ENCODE results near the gene ACOT11.

ACOT11 gene

GRCh38 chr1:54547601-54548388 lies at the start of gene ACOT11:
ACOT11 (plus strand) TSS chr1:54548228; CDS start chr1:54548310, 82 bp downstream.
- no peak within 1 kb of the TSS for H3K4me3 ChIP-seq (ENCODE audit: low read depth in 1 of 2, low read length in 2 of 2)
- no peaks in the 10 kb centered on the region for H3K27me3 ChIP-seq (ENCODE audit: control insufficient read depth in 1 of 2, insufficient read depth in 2 of 2, low read length in 2 of 2)
- no peak within 1 kb of the TSS for H3K9ac ChIP-seq (ENCODE audit: low read depth in 1 of 2, low read length in 2 of 2)
- H3K36me3 ChIP-seq (ENCODE audit: control insufficient read depth in 1 of 2, insufficient read depth in 2 of 2, low read length in 2 of 2): no peaks in the 10 kb centered on the region
- H3K27ac ChIP-seq (ENCODE audit: low read depth, low read length): peak within 1 kb of the TSS; percentile 36
- H3K4me1 ChIP-seq (ENCODE audit: control insufficient read depth in 1 of 2, insufficient read depth in 2 of 2, low read length in 2 of 2): peaks cover 17 to 18% of the 10 kb centered on the region in 2 donors
- H3K9me3 ChIP-seq (ENCODE audit: control insufficient read depth in 1 of 2, low read length in 2 of 2): no peaks in the 10 kb centered on the region

GRCh38 chr1:54498383-54499096 lies 49.5 kb upstream of the ACOT11 start:
- peaks cover 0 to 3% of the 10 kb centered on the region in 2 donors for H3K9me3 ChIP-seq (ENCODE audit: control insufficient read depth in 1 of 2, low read length in 2 of 2)
- peaks cover 7 to 19% of the 10 kb centered on the region in 2 donors for H3K27me3 ChIP-seq (ENCODE audit: control insufficient read depth in 1 of 2, insufficient read depth in 2 of 2, low read length in 2 of 2)
- H3K36me3 ChIP-seq (ENCODE audit: control insufficient read depth in 1 of 2, insufficient read depth in 2 of 2, low read length in 2 of 2): no peaks in the 10 kb centered on the region
- peaks cover 9% of the 10 kb centered on the region in 2 donors for H3K4me1 ChIP-seq (ENCODE audit: control insufficient read depth in 1 of 2, insufficient read depth in 2 of 2, low read length in 2 of 2)
- no peak overlapping the region for H3K9ac ChIP-seq (ENCODE audit: low read depth in 1 of 2, low read length in 2 of 2)
- no peak overlapping the region for H3K27ac ChIP-seq (ENCODE audit: low read depth, low read length)
- peak overlapping the region in 1 of 2 donors; percentile 41 for H3K4me3 ChIP-seq (ENCODE audit: low read depth in 1 of 2, low read length in 2 of 2)

DNA sequence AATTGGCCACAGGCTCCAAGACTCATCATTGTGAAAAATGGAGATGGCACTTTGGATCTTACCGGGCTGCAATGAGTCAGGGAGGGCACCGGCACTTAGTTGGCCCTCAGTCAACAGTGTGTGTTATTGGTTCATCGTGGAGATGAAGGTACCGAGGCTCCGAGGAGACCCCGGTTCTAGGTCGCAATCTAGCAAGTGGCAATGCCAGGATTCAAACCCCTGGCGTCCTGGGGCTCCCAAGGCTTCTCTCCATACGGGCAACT lies 49.0 kb upstream of the ACOT11 start:
- peaks cover 0 to 3% of the 10 kb centered on the region in 2 donors for H3K9me3 ChIP-seq (ENCODE audit: control insufficient read depth in 1 of 2, low read length in 2 of 2)
- H3K36me3 ChIP-seq (ENCODE audit: control insufficient read depth in 1 of 2, insufficient read depth in 2 of 2, low read length in 2 of 2): no peaks in the 10 kb centered on the region
- no peak overlapping the region for H3K27ac ChIP-seq (ENCODE audit: low read depth, low read length)
- peaks cover 9% of the 10 kb centered on the region in 2 donors for H3K4me1 ChIP-seq (ENCODE audit: control insufficient read depth in 1 of 2, insufficient read depth in 2 of 2, low read length in 2 of 2)
- peak overlapping the region; percentile 41 to 52 for H3K4me3 ChIP-seq (ENCODE audit: low read depth in 1 of 2, low read length in 2 of 2)
- H3K9ac ChIP-seq (ENCODE audit: low read depth in 1 of 2, low read length in 2 of 2): no peak overlapping the region
- H3K27me3 ChIP-seq (ENCODE audit: control insufficient read depth in 1 of 2, insufficient read depth in 2 of 2, low read length in 2 of 2): peaks cover 7 to 19% of the 10 kb centered on the region in 2 donors

DNA sequence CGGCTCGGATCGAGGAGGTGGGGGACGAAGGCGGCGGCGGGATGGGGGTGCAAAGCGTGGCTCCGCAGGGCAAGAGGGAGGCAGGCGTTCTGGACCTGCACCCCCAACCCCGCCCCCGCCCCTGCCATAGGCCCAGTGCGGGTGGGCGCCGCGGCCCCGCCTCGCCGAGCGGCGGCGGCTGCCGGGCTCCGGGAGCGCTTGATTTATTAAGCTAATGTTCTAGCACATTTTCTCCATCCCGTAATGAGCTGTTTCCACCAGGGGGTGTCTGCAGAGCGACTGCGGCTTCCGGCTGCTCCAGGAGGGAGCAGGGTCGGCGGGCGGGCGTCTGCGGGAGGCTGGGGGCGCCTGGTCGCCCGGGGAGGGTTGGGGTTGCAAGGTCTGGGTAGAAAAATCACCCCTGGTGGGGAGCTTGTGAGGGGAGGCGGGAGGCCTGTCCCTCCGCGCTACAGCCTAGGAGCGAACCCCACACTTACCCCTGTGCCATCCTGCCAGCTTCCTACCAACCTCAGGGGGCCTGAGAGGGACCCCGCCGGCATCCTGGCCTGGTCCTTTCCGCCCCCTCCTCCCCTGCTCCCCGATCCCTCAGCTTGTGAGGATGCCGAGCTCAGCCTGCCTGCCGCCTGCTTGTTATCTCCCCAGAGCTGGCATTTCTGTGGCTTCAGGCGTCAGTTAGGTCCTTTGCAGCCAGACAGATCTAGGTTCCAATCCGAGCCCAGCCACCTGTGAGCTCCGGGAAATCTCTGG lies 48.5 kb upstream of the ACOT11 start:
- Histone ChIP-seq H3K27me3 (ENCODE audit: control insufficient read depth in 1 of 2, insufficient read depth in 2 of 2, low read length in 2 of 2) (peaks cover 7 to 19% of the 10 kb centered on the region in 2 donors), H3K9ac (ENCODE audit: low read depth in 1 of 2, low read length in 2 of 2) (peak overlapping the region in 1 of 2 donors; percentile 48), H3K9me3 (ENCODE audit: control insufficient read depth in 1 of 2, low read length in 2 of 2) (peaks cover 0 to 3% of the 10 kb centered on the region in 2 donors), H3K4me1 (ENCODE audit: control insufficient read depth in 1 of 2, insufficient read depth in 2 of 2, low read length in 2 of 2) (peaks cover 9% of the 10 kb centered on the region in 2 donors), H3K36me3 (ENCODE audit: control insufficient read depth in 1 of 2, insufficient read depth in 2 of 2, low read length in 2 of 2) (no peaks in the 10 kb centered on the region), H3K4me3 (ENCODE audit: low read depth in 1 of 2, low read length in 2 of 2) (peak overlapping the region; percentile 51 to 52), H3K27ac (ENCODE audit: low read depth, low read length) (no peak overlapping the region)

- H3K9ac ChIP-seq (ENCODE audit: low read depth in 1 of 2, low read length in 2 of 2): no peak overlapping the region
- no peak overlapping the region for H3K27ac ChIP-seq (ENCODE audit: low read depth, low read length)
- peak overlapping the region; percentile 51 to 52 for H3K4me3 ChIP-seq (ENCODE audit: low read depth in 1 of 2, low read length in 2 of 2)
Measured at GRCh38 chr1:54500107-54500431, 48.0 kb upstream of the ACOT11 start.

DNA sequence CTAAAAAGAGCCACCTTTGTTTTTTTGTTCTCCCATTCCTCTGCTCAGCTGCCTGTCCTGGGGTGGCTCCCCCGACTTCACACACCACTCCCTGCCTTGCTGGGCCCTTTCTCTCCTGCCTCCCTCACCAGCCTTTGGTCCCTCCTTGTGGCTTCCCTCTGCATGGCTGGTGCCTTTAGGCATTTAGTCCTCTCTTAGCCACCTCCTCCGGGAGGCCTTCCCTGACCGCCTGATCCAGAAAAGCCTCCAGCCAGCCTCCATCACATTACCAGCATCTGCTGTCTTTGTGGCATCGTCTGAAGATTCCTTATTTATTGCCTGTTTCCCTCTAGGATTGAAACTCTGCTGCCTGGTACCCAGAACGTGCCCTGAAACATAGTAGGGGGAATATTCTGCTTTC lies 46.2 kb upstream of the ACOT11 start:
- peaks cover 6 to 19% of the 10 kb centered on the region in 2 donors for H3K27me3 ChIP-seq (ENCODE audit: control insufficient read depth in 1 of 2, insufficient read depth in 2 of 2, low read length in 2 of 2)
- no peaks in the 10 kb centered on the region for H3K36me3 ChIP-seq (ENCODE audit: control insufficient read depth in 1 of 2, insufficient read depth in 2 of 2, low read length in 2 of 2)
- peaks cover 0 to 3% of the 10 kb centered on the region in 2 donors for H3K9me3 ChIP-seq (ENCODE audit: control insufficient read depth in 1 of 2, low read length in 2 of 2)

More at GRCh38 chr1:54500107-54500431, 48.0 kb upstream of the ACOT11 start:
- Histone ChIP-seq H3K27me3 (ENCODE audit: control insufficient read depth in 1 of 2, insufficient read depth in 2 of 2, low read length in 2 of 2) (peaks cover 7 to 19% of the 10 kb centered on the region in 2 donors), H3K9me3 (ENCODE audit: control insufficient read depth in 1 of 2, low read length in 2 of 2) (peaks cover 0 to 3% of the 10 kb centered on the region in 2 donors), H3K36me3 (ENCODE audit: control insufficient read depth in 1 of 2, insufficient read depth in 2 of 2, low read length in 2 of 2) (no peaks in the 10 kb centered on the region), H3K4me1 (ENCODE audit: control insufficient read depth in 1 of 2, insufficient read depth in 2 of 2, low read length in 2 of 2) (peaks cover 9% of the 10 kb centered on the region in 2 donors)

DNA sequence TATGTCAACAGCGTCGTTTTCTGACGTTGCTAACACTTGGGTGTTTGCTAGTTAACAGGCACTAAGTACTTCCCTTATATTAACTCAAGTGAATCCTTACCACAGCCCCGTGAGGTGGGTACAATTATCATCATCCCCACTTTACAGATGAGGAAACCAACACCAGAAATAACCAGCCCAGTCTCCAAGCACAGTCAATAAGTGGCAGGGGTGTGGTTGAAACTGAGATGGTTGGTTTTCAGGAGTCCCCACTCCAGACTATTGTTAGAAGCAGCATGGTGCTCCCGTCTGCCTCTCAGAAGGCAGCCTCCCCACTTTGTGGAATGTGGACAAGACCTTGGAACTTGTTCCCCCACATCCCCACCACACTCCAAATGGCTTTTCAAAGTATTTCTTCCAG lies 45.7 kb upstream of the ACOT11 start:
- no peaks in the 10 kb centered on the region for H3K36me3 ChIP-seq (ENCODE audit: control insufficient read depth in 1 of 2, insufficient read depth in 2 of 2, low read length in 2 of 2)
- no peak overlapping the region for H3K9ac ChIP-seq (ENCODE audit: low read depth in 1 of 2, low read length in 2 of 2)
- peaks cover 0 to 2% of the 10 kb centered on the region in 2 donors for H3K9me3 ChIP-seq (ENCODE audit: control insufficient read depth in 1 of 2, low read length in 2 of 2)
- peaks cover 9% of the 10 kb centered on the region in 2 donors for H3K4me1 ChIP-seq (ENCODE audit: control insufficient read depth in 1 of 2, insufficient read depth in 2 of 2, low read length in 2 of 2)
- H3K27me3 ChIP-seq (ENCODE audit: control insufficient read depth in 1 of 2, insufficient read depth in 2 of 2, low read length in 2 of 2): peaks cover 4 to 19% of the 10 kb centered on the region in 2 donors
- no peak overlapping the region for H3K27ac ChIP-seq (ENCODE audit: low read depth, low read length)
- no peak overlapping the region for H3K4me3 ChIP-seq (ENCODE audit: low read depth in 1 of 2, low read length in 2 of 2)

More for the DNA sequence above, 46.2 kb upstream of the ACOT11 start:
- Histone ChIP-seq H3K4me1 (ENCODE audit: control insufficient read depth in 1 of 2, insufficient read depth in 2 of 2, low read length in 2 of 2) (peaks cover 9% of the 10 kb centered on the region in 2 donors), H3K27ac (ENCODE audit: low read depth, low read length) (no peak overlapping the region), H3K9ac (ENCODE audit: low read depth in 1 of 2, low read length in 2 of 2) (no peak overlapping the region), H3K4me3 (ENCODE audit: low read depth in 1 of 2, low read length in 2 of 2) (no peak overlapping the region)

DNA sequence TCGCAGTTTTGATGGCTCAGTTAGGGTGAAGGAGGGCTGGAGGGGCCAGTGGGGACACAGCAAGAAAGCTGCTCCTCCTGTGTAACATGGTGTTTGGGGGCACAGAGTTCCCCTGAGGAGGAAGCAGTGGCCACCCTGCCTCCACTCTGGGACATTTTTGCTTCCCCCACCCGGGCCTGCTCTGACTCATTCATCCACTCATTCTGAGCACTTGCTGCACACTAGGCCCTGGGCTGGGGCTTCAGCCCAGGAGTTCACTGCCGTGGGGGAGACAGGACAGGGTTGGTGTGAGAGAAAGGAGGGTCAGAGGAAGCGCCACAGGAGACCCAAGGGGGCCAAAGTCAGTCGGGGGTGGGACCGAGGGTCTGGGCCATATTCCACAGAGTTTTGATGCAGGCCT lies 41.4 kb upstream of the ACOT11 start:
- no peak overlapping the region for H3K27ac ChIP-seq (ENCODE audit: low read depth, low read length)
- H3K27me3 ChIP-seq (ENCODE audit: control insufficient read depth in 1 of 2, insufficient read depth in 2 of 2, low read length in 2 of 2): no peaks in the 10 kb centered on the region
- H3K4me3 ChIP-seq (ENCODE audit: low read depth in 1 of 2, low read length in 2 of 2): no peak overlapping the region
- H3K9me3 ChIP-seq (ENCODE audit: control insufficient read depth in 1 of 2, low read length in 2 of 2): no peaks in the 10 kb centered on the region
- no peak overlapping the region for H3K9ac ChIP-seq (ENCODE audit: low read depth in 1 of 2, low read length in 2 of 2)
- H3K4me1 ChIP-seq (ENCODE audit: control insufficient read depth in 1 of 2, insufficient read depth in 2 of 2, low read length in 2 of 2): no peaks in the 10 kb centered on the region
- no peaks in the 10 kb centered on the region for H3K36me3 ChIP-seq (ENCODE audit: control insufficient read depth in 1 of 2, insufficient read depth in 2 of 2, low read length in 2 of 2)

GRCh38 chr1:54507033-54507870 lies 40.8 kb upstream of the ACOT11 start:
- Histone ChIP-seq H3K9me3 (ENCODE audit: control insufficient read depth in 1 of 2, low read length in 2 of 2) (no peaks in the 10 kb centered on the region), H3K27me3 (ENCODE audit: control insufficient read depth in 1 of 2, insufficient read depth in 2 of 2, low read length in 2 of 2) (no peaks in the 10 kb centered on the region), H3K9ac (ENCODE audit: low read depth in 1 of 2, low read length in 2 of 2) (no peak overlapping the region), H3K4me1 (ENCODE audit: control insufficient read depth in 1 of 2, insufficient read depth in 2 of 2, low read length in 2 of 2) (no peaks in the 10 kb centered on the region), H3K4me3 (ENCODE audit: low read depth in 1 of 2, low read length in 2 of 2) (no peak overlapping the region), H3K27ac (ENCODE audit: low read depth, low read length) (no peak overlapping the region), H3K36me3 (ENCODE audit: control insufficient read depth in 1 of 2, insufficient read depth in 2 of 2, low read length in 2 of 2) (no peaks in the 10 kb centered on the region)

Data from duodenal mucosa (tissue), 2 donors.